IMR-90 (cell line): ENCODE results near the gene ASXL1. TPM values are rescaled to one million over a fixed set of nuclear protein-coding genes. Genes with fewer than 3 reads are reported as not detected.
A peak's percentile ranks its signal among the peaks of the same experiment; 100 is the strongest.

Experiments
- ATAC-seq: fragments of 200-7000 bp; cut with Tn5 transposase; 2 replicates; pipeline ENCODE4 v1.9.1; 2020; ENCODE audit warnings: low read depth, mild to moderate bottlenecking, moderate library complexity
- BruUV-seq: library from RNA; stranded (reverse); fragments of 400-500 nt; replicated peaks from 2 replicates; lab custom pipeline; 2021; lab: Mats Ljungman, UMichigan
- CTCF ChIA-PET: fragments of 300-600 bp; formaldehyde crosslinking; extraction: SDS; loops from one replicate; lab custom pipeline; 2021; ENCODE audit warnings: antibody characterized with exemption; lab: Yijun Ruan, JAX
- POLR2A ChIA-PET: fragments of 300-600 bp; sonication (Branson Sonifier 250); formaldehyde crosslinking; loops from one replicate; lab custom pipeline; 2022; ENCODE audit warnings: antibody characterized with exemption; ENCODE audit not compliant: unreplicated experiment; lab: Charles Lee
- DNase-seq: peaks from one replicate; pipeline ENCODE4 v3.0.0; 2013
- H2AFZ ChIP-seq: replicated peaks from 2 replicates; pipeline ENCODE3; 2013; ENCODE audit warnings: low read length, mild to moderate bottlenecking; ENCODE audit not compliant: poor library complexity
- H2AK5ac ChIP-seq: 2 replicates; pipeline ENCODE4 v1.6.1; 2013; ENCODE audit warnings: low read depth, low read length, inconsistent platforms
- H2AK9ac ChIP-seq: replicated peaks from 2 replicates; pipeline ENCODE3; 2013; ENCODE audit warnings: mild to moderate bottlenecking, low read depth, low read length, moderate library complexity; ENCODE audit not compliant: poor library complexity
- H2BK120ac ChIP-seq: 2 replicates; pipeline ENCODE4 v1.6.1; 2013; ENCODE audit warnings: low read depth, low read length, inconsistent platforms
- H2BK15ac ChIP-seq: 3 replicates; pipeline ENCODE4 v1.6.1; 2013; ENCODE audit warnings: low read depth, low read length, inconsistent platforms
- H2BK20ac ChIP-seq: 2 replicates; pipeline ENCODE4 v1.6.1; 2013; ENCODE audit warnings: low read depth, mild to moderate bottlenecking, inconsistent platforms, low read length, moderate library complexity
- H2BK5ac ChIP-seq: 2 replicates; pipeline ENCODE4 v1.6.1; 2013; ENCODE audit warnings: mild to moderate bottlenecking, low read depth, low read length, inconsistent platforms; ENCODE audit not compliant: poor library complexity, severe bottlenecking
- H3K14ac ChIP-seq: replicated peaks from 2 replicates; pipeline ENCODE4 v1.6.1; 2013; ENCODE audit warnings: low read depth, low read length, inconsistent platforms
- H3K18ac ChIP-seq: 2 replicates; pipeline ENCODE4 v1.6.1; 2013; ENCODE audit warnings: low read depth, low read length, control low read depth
- H3K23ac ChIP-seq: 2 replicates; pipeline ENCODE4 v1.6.1; 2013; ENCODE audit warnings: low read depth, low read length, inconsistent platforms
- H3K27ac ChIP-seq: 2 replicates; pipeline ENCODE4 v1.5.1; 2013; ENCODE audit warnings: mild to moderate bottlenecking, control low read depth, low read length; ENCODE audit not compliant: insufficient read depth
- H3K27me3 ChIP-seq: 2 replicates; pipeline ENCODE4 v1.6.1; 2013; ENCODE audit warnings: low read length; ENCODE audit not compliant: control insufficient read depth, insufficient read depth
- H3K36me3 ChIP-seq: 2 replicates; pipeline ENCODE4 v1.6.1; 2013; ENCODE audit warnings: low read length, mixed read lengths; ENCODE audit not compliant: control insufficient read depth, insufficient read depth
- H3K4ac ChIP-seq: 2 replicates; pipeline ENCODE4 v1.6.1; 2013; ENCODE audit warnings: low read depth, low read length, inconsistent platforms
- H3K4me1 ChIP-seq: 2 replicates; pipeline ENCODE4 v1.6.1; 2013; ENCODE audit warnings: low read length, mixed read lengths; ENCODE audit not compliant: control insufficient read depth, insufficient read depth
- H3K4me2 ChIP-seq: 2 replicates; pipeline ENCODE4 v1.6.1; 2013; ENCODE audit warnings: low read depth, mild to moderate bottlenecking, control low read depth, low read length, moderate library complexity
- H3K4me3 ChIP-seq: 2 replicates; pipeline ENCODE4 v1.5.1; 2013; ENCODE audit warnings: low read depth, mild to moderate bottlenecking, control low read depth, low read length, moderate library complexity; ENCODE audit not compliant: insufficient read depth
- H3K56ac ChIP-seq: 2 replicates; pipeline ENCODE4 v1.6.1; 2013; ENCODE audit warnings: low read length, inconsistent platforms; ENCODE audit not compliant: insufficient read depth; ENCODE audit errors: extremely low read depth
- H3K79me1 ChIP-seq, 2 experiments: 2 replicates each; pipeline ENCODE4 v1.6.1; 2013; ENCODE audit warnings: low read length in 2 of 2, inconsistent platforms in 1 of 2, low read depth in 1 of 2
- H3K9ac ChIP-seq: 2 replicates; pipeline ENCODE4 v1.6.1; 2013; ENCODE audit warnings: low read depth, low read length, control low read depth
- H3K9me1 ChIP-seq: 2 replicates; pipeline ENCODE4 v1.6.1; 2013; ENCODE audit warnings: low read length, inconsistent platforms; ENCODE audit not compliant: insufficient read depth
- H3K9me3 ChIP-seq: 2 replicates; pipeline ENCODE4 v1.6.1; 2013; ENCODE audit warnings: low read length; ENCODE audit not compliant: control insufficient read depth, insufficient read depth
- H4K20me1 ChIP-seq: 2 replicates; pipeline ENCODE4 v1.6.1; 2013; ENCODE audit warnings: low read length, inconsistent platforms; ENCODE audit not compliant: insufficient read depth
- H4K5ac ChIP-seq: 2 replicates; pipeline ENCODE4 v1.6.1; 2013; ENCODE audit warnings: mild to moderate bottlenecking, low read depth, low read length, control low read depth
- H4K8ac ChIP-seq, 2 experiments: 2 replicates each; pipeline ENCODE4 v1.6.1; 2013; ENCODE audit warnings: low read depth in 2 of 2, low read length in 2 of 2, control low read depth in 1 of 2, inconsistent platforms in 1 of 2
- H4K91ac ChIP-seq: 2 replicates; pipeline ENCODE4 v1.6.1; 2013; ENCODE audit warnings: low read depth, low read length, inconsistent platforms; ENCODE audit not compliant: insufficient read depth
- CEBPB ChIP-seq: IDR thresholded peaks from 2 replicates; pipeline ENCODE4 v1.6.1; 2012; ENCODE audit warnings: low read depth, low read length, improper control_type of control experiment
- MAFK ChIP-seq: IDR thresholded peaks from 2 replicates; pipeline ENCODE4 v1.6.1; 2012; ENCODE audit warnings: low read depth, low read length, improper control_type of control experiment
- MAZ ChIP-seq: IDR thresholded peaks from 2 replicates; pipeline ENCODE4 v1.6.1; 2012; ENCODE audit warnings: low read depth, mild to moderate bottlenecking, low read length, improper control_type of control experiment, moderate library complexity, borderline replicate concordance
- MXI1 ChIP-seq: IDR thresholded peaks from 2 replicates; pipeline ENCODE4 v1.6.1; 2012; ENCODE audit warnings: low read depth, mild to moderate bottlenecking, low read length, moderate library complexity, borderline replicate concordance
- POLR2A ChIP-seq: IDR thresholded peaks from 2 replicates; pipeline ENCODE4 v1.6.1; 2012; ENCODE audit warnings: mild to moderate bottlenecking, low read depth, low read length
- RAD21 ChIP-seq: IDR thresholded peaks from 2 replicates; pipeline ENCODE4 v1.6.1; 2012; ENCODE audit warnings: low read length, improper control_type of control experiment
- RFX5 ChIP-seq: IDR thresholded peaks from 2 replicates; pipeline ENCODE4 v1.8.0; 2012; ENCODE audit warnings: low read depth, mild to moderate bottlenecking, low read length, moderate library complexity
- WGBS, 2 experiments: methylation state at CpG; one replicate each; pipeline versions ENCODE4 v1.1.5 to v1.1.7; 2013; ENCODE audit warnings: missing lambda C conversion rate in 2 of 2; ENCODE audit not compliant: insufficient read length in 1 of 2; ENCODE audit errors: extremely low coverage in 2 of 2; 5-methylcytosine and 5-hydroxymethylcytosine counted together
- dilution Hi-C: fragments of 300-500 bp; cut with HindIII; formaldehyde crosslinking; loops from one replicate; pipeline ENCODE4 v1.14.3; 2018; ENCODE audit warnings: low sequenced_read_pairs; ENCODE audit not compliant: unreplicated experiment
- in situ Hi-C: fragments of 300-500 bp; cut with MboI; formaldehyde crosslinking; loops from 3 replicates; pipeline ENCODE4 v1.14.3; 2019; ENCODE audit warnings: low sequenced_read_pairs, inconsistent platforms, mixed read lengths
- intact Hi-C: fragments of 100-400 bp; cut with micrococcal nuclease; formaldehyde crosslinking; loops from 2 replicates; pipeline ENCODE4 v1.10.0; 2022
- polyA plus RNA-seq, 3 experiments: library from polyadenylated mRNA; depleted of rRNA; stranded (reverse); fragments of >200 nt; gene quantifications; 2 replicates each; pipeline ENCODE4 v1.2.3, GENCODE V29; 2012; ENCODE audit warnings: low replicate concordance in 1 of 3
- total RNA-seq: library from RNA; depleted of rRNA; stranded (reverse); fragments of >200 nt; gene quantifications from 2 replicates; pipeline ENCODE4 v1.2.3, GENCODE V29; 2012
- TF ChIP-seq, protein P1 (sequence below): fragments of 150-350 bp; IDR thresholded peaks from 2 replicates; pipeline ENCODE4 v1.6.1; 2017; ENCODE audit warnings: mild to moderate bottlenecking, antibody characterized with exemption, low read length, low read depth

ASXL1 gene
- total and polyA plus RNA-seq, 2 of the 4 experiments (the other 2 are of a cell fraction), result 29.9 to 37.1 TPM

DNA sequence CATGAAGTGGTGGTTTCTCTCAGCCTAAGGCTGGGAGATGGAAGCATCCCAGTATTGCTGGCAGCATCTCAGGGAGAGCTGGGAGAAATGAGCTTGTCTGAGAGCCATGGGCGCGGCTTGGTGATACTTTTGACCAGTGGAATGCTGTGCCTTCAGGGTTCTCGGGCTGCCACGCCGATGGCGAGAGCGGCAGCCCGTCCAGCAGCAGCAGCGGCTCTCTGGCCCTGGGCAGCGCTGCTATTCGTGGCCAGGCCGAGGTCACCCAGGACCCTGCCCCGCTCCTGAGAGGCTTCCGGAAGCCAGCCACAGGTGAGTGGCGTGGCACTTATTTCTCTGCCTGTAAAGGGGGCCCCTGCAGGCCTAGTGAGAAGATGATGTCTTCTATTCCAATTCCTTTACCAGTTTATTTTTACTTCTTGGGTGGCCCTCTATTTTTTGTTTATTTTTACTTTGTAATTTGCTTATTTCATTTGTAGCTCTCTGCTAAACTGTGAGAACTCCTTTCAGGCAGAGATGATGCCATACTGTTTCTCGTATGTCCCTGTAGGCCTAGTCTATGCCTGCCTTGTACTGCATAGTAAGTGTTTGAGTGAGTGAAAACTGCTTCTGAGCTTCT is 71.7 kb downstream of the ASXL1 start:
- H3K4me2 ChIP-seq, result no peak overlapping the region
- H2BK120ac ChIP-seq, result no peak overlapping the region
- H3K23ac ChIP-seq, result no peak overlapping the region
- no peak overlapping the region for H2BK20ac ChIP-seq
- H3K27ac ChIP-seq, result no peak overlapping the region
- ChIA-PET CTCF (no interaction called here), POLR2A (no interaction called here)
- no peak overlapping the region for H3K14ac ChIP-seq
- no peak overlapping the region for H2AK5ac ChIP-seq
- H2BK5ac ChIP-seq, result no peak overlapping the region
- BruUV-seq, result no TSS peak
- H3K4me1 ChIP-seq, result no peaks in the 10 kb centered on the region
- H2AFZ ChIP-seq, result no peak overlapping the region
- no peak overlapping the region for H3K9ac ChIP-seq
- intact Hi-C loops (no loop called here), dilution Hi-C loops (no loop called here), in situ Hi-C loops (no loop called here)
- no peak overlapping the region for H3K4me3 ChIP-seq
- WGBS, 2 experiments, result 98% methylated on average over 8 of the region's 16 CpGs; no CpG with 5 or more reads in 1 of the 2 experiments
- no peak overlapping the region for H4K5ac ChIP-seq
- no peaks in the 10 kb centered on the region for H3K27me3 ChIP-seq
- H2BK15ac ChIP-seq, result no peak overlapping the region
- no peak overlapping the region for H3K4ac ChIP-seq
- H4K8ac ChIP-seq, result no peak overlapping the region
- peaks cover 16% of the 10 kb centered on the region for H3K9me1 ChIP-seq
- no peaks in the 10 kb centered on the region for H3K9me3 ChIP-seq
- TF ChIP-seq CEBPB (no peak), MAFK (no peak), MAZ (no peak), RAD21 (no peak), RFX5 (no peak), POLR2A (no peak), MXI1 (no peak)
- TF ChIP-seq, protein P1, sequence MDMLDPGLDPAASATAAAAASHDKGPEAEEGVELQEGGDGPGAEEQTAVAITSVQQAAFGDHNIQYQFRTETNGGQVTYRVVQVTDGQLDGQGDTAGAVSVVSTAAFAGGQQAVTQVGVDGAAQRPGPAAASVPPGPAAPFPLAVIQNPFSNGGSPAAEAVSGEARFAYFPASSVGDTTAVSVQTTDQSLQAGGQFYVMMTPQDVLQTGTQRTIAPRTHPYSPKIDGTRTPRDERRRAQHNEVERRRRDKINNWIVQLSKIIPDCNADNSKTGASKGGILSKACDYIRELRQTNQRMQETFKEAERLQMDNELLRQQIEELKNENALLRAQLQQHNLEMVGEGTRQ, result no peak
- no peak for DNase-seq
- peak; percentile 65 for ATAC-seq
- peaks cover 39 to 62% of the 10 kb centered on the region in 2 experiments for H3K79me1 ChIP-seq
- peaks cover 46% of the 10 kb centered on the region for H3K36me3 ChIP-seq
- H3K56ac ChIP-seq, result no peak overlapping the region
- no peak overlapping the region for H3K18ac ChIP-seq
- H4K20me1 ChIP-seq, result peaks cover 48% of the 10 kb centered on the region
- H4K91ac ChIP-seq, result no peak overlapping the region
- no peak overlapping the region for H2AK9ac ChIP-seq
